ENCODE data around the gene CHCHD3. TPM values are rescaled to one million over a fixed set of nuclear protein-coding genes. Genes with fewer than 3 reads are reported as not detected.

Gene CHCHD3
- total and polyA plus RNA-seq, 4 donors = 20.1 to 78.0 (median 46.9) TPM

- ATAC-seq (ENCODE audit: insufficient read depth, low FRiP score) = no peak
- no peak for TF ChIP-seq CTCF (IDR thresholded peaks at IDR 0.05; ENCODE audit: control extremely low read depth, extremely low read depth)
- no peak for DNase-seq
- H3K4me1 ChIP-seq (ENCODE audit: control insufficient read depth in 5 of 5, insufficient read depth in 5 of 5, low read length in 5 of 5) = peaks cover 0 to 9% (median 0%) of the 10 kb centered on the region in 5 donors
- H3K27ac ChIP-seq (ENCODE audit: low read depth in 1 of 2, low read length in 1 of 2) = no peak overlapping the region
- H3K36me3 ChIP-seq (ENCODE audit: control insufficient read depth in 4 of 4, insufficient read depth in 4 of 4, low read length in 4 of 4) = no peaks in the 10 kb centered on the region
- WGBS, 2 donors = 76 to 81% methylated on average over 8 of the region's 8 CpGs
- no peak overlapping the region for H3K4me3 ChIP-seq
- no peak overlapping the region for H3K9ac ChIP-seq (ENCODE audit: insufficient read depth in 1 of 2, low read length in 2 of 2)
- H3K27me3 ChIP-seq (ENCODE audit: control insufficient read depth in 3 of 3, insufficient read depth in 3 of 3, low read length in 2 of 3) = no peaks in the 10 kb centered on the region
- peaks cover 0 to 7% (median 0%) of the 10 kb centered on the region in 4 donors for H3K9me3 ChIP-seq (ENCODE audit: control insufficient read depth in 4 of 4, insufficient read depth in 3 of 4, low read length in 3 of 4)
Measured at GRCh38 chr7:132751244-132751647, 330.6 kb downstream of the CHCHD3 start.

GRCh38 chr7:132750530-132751217, 331.2 kb downstream of the CHCHD3 start:
- TF ChIP-seq CTCF (IDR thresholded peaks at IDR 0.05; ENCODE audit: control extremely low read depth, extremely low read depth) = no peak
- ATAC-seq (ENCODE audit: insufficient read depth, low FRiP score) (no peak), DNase-seq (peak in 2 of 3 donors; percentile 33 to 39)
- WGBS, 2 donors = 72 to 79% methylated on average over 11 of the region's 11 CpGs
- Histone ChIP-seq H3K4me1 (ENCODE audit: control insufficient read depth in 5 of 5, insufficient read depth in 5 of 5, low read length in 5 of 5) (peaks cover 0 to 9% (median 0%) of the 10 kb centered on the region in 5 donors), H3K9me3 (ENCODE audit: control insufficient read depth in 4 of 4, insufficient read depth in 3 of 4, low read length in 3 of 4) (peaks cover 0 to 7% (median 0%) of the 10 kb centered on the region in 4 donors), H3K27me3 (ENCODE audit: control insufficient read depth in 3 of 3, insufficient read depth in 3 of 3, low read length in 2 of 3) (no peaks in the 10 kb centered on the region), H3K36me3 (ENCODE audit: control insufficient read depth in 4 of 4, insufficient read depth in 4 of 4, low read length in 4 of 4) (no peaks in the 10 kb centered on the region), H3K4me3 (no peak overlapping the region), H3K9ac (ENCODE audit: insufficient read depth in 1 of 2, low read length in 2 of 2) (no peak overlapping the region), H3K27ac (ENCODE audit: low read depth in 1 of 2, low read length in 1 of 2) (no peak overlapping the region)

- Histone ChIP-seq H3K9me3 (ENCODE audit: control insufficient read depth in 4 of 4, insufficient read depth in 3 of 4, low read length in 3 of 4) (peaks cover 0 to 7% (median 0%) of the 10 kb centered on the region in 4 donors), H3K4me1 (ENCODE audit: control insufficient read depth in 5 of 5, insufficient read depth in 5 of 5, low read length in 5 of 5) (peaks cover 0 to 9% (median 0%) of the 10 kb centered on the region in 5 donors), H3K27me3 (ENCODE audit: control insufficient read depth in 3 of 3, insufficient read depth in 3 of 3, low read length in 2 of 3) (no peaks in the 10 kb centered on the region), H3K27ac (ENCODE audit: low read depth in 1 of 2, low read length in 1 of 2) (no peak overlapping the region), H3K9ac (ENCODE audit: insufficient read depth in 1 of 2, low read length in 2 of 2) (no peak overlapping the region), H3K36me3 (ENCODE audit: control insufficient read depth in 4 of 4, insufficient read depth in 4 of 4, low read length in 4 of 4) (no peaks in the 10 kb centered on the region), H3K4me3 (no peak overlapping the region)
- WGBS, 2 donors = 74 to 83% methylated on average over 7 of the region's 7 CpGs
- ATAC-seq (ENCODE audit: insufficient read depth, low FRiP score) = no peak
- peak in 1 of 3 donors; percentile 15 for DNase-seq
- no peak for TF ChIP-seq CTCF (IDR thresholded peaks at IDR 0.05; ENCODE audit: control extremely low read depth, extremely low read depth)
Measured at GRCh38 chr7:132750096-132750495, 331.8 kb downstream of the CHCHD3 start.

All from lung (tissue), 12 donors.